HG02885 (cell line): ENCODE measurements around the gene SUN1.
A peak's percentile ranks its signal among the peaks of the same experiment; 100 is the strongest.
"Not testable (repeated sequence)": the region's sequence is repeated elsewhere in the genome, so short reads cannot be mapped to it uniquely, and the experiment has no call there.

Experiments used
- ATAC-seq: cut with Tn5 transposase; IDR thresholded peaks from one replicate; pipeline ENCODE4 v1.9.1; 2021; ENCODE audit warnings: mild to moderate bottlenecking; ENCODE audit not compliant: unreplicated experiment, poor library complexity

The SUN1 gene

DNA sequence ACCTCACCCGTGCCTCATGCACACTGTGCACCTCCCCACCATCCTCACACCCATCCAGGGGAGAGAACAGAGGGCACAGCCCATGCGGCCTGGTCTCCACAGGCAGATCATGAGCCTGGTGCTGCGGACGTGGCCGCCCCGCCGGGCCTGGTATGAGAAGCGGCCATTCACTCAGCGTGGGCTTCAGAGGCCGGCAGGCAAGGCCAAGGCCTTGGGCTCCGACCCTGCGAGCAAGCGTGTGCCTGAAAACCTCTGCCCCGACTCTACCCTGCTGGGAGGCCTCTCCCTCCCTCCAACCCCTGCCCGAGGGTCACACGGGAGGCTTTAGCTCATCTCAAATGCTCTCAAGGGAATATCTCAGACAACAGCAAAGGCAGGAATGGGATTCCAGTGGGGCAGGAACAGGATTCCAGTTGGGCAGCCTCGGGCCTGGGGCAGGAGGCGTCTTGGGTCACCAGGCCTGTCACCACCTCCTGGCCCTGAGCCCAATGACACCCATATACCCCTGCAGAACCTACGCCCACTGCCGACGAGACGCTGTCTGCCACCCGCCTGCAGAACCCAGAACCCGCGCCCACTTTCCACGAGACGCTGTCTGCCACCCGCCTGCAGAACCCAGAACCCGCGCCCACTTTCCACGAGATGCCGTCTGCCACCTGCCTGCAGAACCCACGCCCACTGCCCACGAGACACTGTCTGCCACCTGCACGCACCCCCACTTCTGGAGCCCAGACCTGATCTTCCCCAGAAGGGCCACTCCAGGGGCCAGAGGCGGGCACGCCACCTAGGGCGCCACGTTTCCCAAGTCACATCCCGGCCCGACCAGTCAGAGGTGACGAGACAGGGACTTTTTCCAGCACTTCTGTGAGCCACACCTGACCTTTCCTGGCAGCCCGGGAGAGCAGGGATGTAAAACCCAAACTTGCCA is 83.3 kb downstream of the SUN1 start:
- ATAC-seq: no peak

DNA sequence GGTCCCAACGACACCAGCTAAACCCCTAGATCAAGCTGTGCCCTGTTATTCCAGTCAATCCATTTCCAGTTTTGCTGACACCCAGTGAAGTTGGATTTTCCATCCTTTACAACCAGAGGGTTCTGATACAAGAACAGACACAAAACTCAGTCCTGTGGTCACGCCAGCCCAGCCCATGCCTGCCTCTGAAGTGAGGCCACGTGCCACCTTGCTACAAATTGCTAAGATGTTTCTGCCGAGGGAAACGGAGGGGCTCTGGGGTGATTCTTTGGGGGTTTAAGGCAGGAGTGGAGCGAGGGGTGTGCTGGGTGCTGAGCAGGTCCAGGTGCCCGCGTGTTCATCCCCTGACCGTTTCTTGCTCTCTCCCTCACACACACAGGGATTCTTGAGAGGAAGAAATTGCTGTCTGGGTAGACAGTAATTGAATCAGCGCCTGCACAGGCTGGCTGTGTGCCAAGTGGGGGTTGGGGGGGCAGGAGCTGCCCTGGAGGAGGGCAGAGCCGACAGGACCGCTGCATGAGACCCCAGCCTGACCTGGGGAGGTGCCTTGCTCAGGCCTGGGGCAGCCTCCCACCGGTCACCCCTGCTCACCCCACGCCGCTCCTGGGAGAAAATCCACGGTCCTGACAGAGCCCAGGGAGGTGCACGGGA is 84.1 kb downstream of the SUN1 start:
- ATAC-seq: no peak

DNA sequence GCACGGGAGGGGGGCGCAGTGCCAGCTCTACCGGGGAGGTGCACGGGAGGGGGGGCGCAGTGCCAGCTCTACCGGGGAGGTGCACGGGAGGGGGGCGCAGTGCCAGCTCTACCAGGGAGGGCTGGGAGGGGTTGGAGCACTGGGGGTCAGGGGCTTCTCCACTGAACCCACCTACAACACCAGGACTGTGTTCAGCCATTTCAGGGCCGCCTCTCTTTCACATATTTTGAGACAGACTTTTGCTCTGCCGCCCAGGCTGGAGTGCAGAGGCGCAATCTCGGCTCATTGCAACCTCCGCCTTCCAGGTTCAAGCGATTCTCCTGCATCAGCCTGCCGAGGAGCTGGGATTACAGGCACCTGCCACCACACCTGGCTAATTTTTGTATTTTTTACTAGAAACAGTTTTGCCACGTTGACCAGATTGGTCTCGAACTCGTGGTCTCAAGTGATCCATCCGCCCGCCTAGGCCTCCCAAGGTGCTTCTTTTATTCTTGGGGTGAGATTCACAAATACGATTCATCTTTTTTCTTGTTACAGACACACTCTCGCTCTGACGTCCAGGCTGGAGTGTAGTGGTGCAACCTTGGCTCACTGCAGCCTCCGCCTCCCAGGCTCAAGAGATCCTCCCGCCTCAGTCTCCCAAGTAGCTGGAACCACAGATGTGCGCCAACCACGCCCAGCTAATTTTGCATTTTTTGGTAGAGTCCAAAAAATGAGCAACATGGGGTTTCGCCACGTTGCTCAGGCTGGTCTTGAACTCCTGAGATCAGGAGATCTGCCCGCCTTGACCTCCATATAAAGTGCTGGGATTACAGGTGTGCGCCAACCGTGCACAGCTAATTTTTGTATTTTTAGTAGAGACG is 85.2 kb downstream of the SUN1 start:
- ATAC-seq: no peak

DNA sequence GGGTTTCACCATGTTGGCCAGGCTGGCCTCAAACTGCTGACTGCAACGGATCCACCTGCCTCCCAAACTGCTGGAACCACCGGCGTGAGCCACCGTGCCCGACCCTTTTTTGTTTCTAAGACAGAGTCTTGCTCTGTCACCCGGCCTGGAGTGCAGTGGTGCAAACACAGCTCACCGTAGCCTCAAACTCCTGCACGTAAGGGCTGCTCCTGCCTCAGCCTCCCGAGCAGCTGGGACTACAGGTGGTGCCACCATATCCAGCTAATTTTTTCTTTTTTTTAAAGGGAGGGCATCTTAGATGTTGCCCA is 85.8 kb downstream of the SUN1 start:
- no peak for ATAC-seq

DNA sequence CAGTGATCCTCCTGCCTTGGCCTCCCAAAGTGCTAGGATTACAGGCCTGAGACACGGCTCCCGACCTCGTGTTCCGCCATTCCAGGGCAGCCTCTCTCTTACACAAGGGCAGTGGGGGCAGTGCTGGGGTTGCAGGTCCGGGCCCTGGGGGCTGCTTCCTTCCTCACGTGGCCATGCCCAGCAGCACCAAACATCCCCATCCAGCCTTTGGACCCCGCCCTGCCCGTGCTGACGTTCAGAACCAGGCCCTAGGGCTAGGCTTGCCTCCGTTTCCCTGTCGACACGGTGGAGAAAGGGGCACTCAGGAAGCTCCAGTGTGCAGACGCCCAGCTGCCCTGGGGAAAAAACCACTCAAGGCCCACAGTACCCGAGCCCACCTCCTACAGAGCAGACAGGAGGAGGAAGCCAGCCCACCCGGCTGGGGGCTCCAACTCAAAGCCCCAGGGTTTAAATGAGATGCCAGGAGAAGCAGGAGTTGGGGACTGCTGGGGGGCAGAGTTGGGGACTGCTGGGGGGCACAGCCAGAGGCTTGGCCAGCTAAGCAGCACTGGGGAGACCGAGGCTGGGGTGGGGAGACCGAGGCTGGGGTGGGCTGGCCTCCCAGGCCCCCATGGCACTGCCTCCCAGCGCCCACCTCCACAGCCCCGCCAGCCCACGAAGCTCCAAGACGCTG is 86.3 kb downstream of the SUN1 start:
- no peak for ATAC-seq

DNA sequence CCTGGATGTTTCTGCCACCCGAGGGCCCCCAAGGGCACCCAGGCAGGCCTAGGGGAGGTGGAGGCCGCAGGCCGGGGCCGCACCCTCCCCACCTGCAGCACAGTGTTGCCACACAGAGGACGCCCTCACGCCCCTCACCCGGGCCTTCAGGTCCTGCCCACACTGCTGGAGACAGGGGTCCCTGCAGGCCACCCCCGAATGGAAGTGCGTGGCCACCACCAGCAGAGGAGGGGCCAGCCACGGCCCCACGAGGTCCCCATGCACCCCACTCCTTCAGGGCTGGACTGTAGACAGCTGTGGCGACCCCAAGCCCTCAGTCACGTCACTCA is 86.8 kb downstream of the SUN1 start:
- ATAC-seq: no peak

DNA sequence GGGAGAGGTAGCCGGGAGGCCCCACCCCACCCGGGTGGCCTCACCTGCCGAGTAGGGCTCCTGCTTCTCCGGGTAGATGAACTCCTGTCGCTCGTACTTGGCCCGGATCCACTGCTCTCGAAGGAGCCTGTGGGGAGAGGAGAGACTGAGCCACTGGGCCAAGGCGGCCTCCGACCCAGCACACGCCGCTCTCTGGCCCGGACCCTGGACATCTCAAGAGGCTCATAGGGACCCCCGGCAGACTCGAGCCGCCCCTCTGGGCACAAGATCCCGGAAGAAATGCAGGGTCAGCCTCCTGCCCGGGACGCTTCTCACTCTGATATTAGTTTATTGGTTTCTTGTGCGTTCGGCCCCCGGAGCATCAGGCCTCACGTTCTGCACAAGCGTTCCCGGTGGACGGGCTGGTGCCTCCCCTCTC is 87.7 kb downstream of the SUN1 start:
- ATAC-seq: no peak

DNA sequence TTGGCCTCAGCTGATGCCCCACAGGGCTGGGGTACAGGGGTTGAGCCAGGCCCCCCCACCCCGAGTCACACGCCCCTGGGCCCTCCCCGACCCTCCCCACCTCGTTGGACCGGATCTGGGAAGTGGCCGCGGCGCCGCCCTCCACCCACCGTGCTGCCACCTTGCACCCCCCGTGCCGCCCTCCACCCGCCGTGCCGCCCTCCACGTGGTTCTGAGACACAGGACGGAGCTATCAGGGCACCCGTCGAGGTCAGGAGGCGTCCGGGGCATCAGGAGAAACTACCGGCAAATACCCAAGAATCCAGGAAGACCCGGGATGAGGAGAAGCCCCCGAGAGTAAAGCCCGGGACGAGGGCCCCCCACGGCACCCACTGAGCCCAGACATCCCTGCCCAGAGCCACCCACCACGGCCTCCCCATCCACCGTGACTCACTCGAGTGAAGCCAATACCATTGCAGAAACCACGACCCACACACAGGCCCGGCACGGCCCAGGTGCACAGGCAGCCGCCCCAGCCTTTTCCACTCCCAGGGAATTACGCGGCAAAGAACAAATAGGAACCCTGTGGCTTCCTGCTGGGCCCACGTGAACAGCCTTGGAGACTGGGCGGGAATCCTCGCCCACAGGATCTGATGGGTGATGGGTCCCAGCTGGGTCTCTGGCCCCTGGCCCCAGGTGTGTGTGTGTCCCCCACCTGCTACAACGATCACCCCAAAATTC is 88.2 kb downstream of the SUN1 start:
- no peak for ATAC-seq

DNA sequence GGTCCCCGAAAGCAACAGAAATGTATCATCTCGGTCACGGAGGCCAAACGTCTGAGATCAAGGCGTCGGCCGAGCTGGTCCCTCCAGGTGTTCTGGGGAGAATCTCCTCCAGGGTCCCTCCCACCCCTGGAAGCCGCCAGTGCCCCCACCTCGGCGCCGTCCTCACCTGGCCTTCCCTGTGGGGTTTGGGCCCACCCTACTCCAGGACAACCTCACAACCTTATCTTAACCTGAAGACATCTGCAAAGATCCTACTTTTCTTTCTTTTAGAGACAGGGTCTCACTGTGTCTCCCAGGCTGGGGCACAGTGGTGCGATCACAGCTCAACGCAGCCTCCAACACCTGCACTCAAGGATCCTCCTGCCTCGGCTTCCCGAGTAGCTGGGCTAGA is 88.8 kb downstream of the SUN1 start:
- ATAC-seq: no peak

DNA sequence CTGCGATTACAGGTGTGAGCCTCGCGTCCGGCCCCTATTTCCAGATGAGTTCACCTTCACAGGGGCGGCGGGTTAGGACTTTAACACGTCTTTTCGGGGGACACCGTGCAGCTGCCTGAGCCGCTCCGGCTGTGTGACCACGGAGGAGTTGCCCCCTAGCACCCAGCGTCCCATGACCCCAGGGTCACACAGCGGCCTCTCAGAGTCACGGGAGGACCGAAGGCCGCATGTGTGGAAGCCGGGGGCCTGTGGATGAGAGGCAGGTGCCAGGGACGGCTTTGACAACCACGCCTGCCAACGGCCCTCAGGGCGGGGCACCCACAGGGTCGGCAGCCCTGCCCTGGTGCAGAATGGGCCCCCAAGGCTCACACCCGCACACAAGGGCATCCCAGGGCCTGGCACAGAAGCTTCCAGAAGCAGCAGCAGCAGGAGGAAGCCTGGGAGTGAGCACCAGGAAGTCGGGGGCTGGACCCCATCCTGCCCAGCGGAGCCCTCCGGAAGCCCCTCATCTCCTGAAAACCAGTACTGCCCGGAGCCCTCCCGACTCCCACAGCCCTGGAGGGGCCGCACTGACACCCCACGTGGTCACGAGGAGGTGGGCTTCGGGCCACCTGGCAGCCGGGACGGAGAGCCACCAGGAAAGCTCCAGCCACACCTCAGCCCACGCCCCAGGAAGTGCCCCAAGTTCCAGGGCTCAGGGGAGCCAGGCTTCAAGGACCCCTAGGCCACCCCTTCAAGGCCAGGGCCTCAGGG is 89.5 kb downstream of the SUN1 start:
- ATAC-seq: no peak

DNA sequence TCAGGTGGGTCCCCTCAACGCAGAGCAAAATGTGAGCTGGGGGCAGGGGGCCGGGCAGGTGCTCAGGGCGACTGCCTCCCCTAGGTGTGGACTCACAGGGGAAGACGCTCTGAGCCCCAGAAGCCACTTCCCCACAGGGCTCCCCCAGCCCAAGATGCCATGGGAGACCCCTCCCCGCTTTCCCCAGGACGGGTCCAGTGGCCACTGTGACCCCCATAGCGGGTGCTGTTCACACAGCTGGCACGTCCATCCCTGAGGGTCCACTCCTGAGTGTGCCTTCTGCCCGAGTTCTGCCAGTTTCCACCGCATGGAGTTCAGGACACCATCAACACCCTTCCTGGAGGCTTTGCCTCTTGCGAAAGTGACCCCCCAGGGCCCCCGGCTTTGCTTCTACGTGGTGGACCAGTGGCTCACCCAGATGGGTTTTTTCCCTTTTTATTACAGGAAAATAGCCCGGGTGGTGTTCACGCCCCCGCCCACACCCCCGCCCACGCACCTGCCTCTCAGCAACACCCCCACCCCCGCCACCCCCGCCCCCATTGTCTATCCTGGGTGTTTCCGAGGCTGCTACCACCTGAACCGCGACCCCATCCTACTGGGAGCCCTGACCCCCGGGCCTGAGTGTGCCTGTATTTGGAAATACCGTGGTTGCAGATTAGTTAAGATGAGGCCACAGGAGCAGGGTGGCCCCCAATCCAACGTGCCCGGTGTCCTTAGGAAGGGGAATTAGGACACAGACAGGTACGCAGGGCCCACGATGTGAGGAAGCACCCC is 90.2 kb downstream of the SUN1 start:
- ATAC-seq: peak; percentile 3

DNA sequence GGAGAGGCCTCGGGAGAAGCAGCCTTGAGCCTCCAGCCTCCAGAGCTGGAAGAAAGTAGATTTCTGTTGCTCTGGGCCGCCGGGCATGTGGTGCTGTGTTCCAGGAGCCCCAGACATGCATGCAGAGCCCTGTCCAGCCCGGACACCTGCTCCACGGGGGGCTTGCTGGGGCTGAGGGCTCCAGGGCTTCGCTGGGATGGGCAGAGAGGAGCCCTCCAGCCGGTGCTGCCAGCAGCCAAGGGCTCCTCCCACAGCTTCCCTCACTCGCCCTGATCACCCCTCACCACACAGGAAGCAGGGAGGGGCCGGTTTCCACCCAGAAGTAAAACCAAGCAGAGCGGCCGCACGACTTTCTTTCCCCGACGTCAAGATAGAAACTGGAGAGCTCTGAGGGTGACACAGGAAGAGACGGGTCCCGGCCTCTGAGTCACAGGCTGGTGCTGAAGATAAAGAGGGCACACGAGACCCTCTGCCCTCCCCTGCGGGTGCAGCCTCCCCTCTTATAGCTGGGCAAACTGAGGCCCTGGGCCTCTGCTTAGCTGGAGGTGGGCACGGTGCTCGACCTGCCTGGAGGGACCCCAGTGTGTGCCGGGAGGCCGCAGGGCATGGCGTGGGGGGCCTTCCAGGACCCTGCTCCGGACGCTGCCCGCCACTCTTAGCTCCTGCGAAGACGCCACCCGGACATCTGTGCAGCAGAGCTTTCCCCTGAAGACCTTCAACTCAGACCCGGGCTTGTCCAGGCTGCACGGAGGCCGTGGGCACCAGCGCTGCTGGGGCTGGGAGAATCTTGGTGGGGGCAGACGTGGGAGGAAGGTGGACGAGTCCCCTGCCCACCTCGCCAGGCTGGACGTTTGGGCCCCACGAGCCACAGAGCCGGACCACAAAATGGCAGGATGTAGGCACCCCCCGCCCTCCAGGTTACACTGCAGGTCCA is 91.1 kb downstream of the SUN1 start:
- peak; percentile 83 for ATAC-seq

DNA sequence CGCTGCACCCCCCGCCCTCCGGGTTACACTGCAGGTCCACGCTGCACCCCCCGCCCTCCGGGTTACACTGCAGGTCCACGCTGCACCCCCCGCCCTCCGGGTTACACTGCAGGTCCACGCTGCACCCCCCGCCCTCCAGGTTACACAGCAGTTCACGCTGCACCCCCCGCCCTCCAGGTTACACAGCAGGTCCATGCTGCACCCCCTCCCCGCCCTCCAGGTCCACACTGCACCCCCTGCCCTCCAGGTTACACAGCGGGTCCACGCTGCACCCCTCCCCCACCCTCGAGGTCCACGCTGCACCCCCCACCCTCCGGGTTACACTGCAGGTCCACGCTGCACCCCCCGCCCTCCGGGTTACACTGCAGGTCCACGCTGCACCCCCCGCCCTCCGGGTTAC is 91.8 kb downstream of the SUN1 start:
- ATAC-seq: not testable (repeated sequence)
